Natural killer cell treated with Interleukin-12 subunit alpha and Interleukin-12 subunit beta and Interleukin-15 and Interleukin-18, amount 100 ng/mL, for 72 hours (primary cell): ENCODE measurements around the gene CRACR2A. TPM values are rescaled to one million over a fixed set of nuclear protein-coding genes. Genes with fewer than 3 reads are reported as not detected.

ENCODE experiments used
- ATAC-seq, 2 donors: fragments of 150-1000 bp; cut with Tn5 transposase in 1 of 2; sonication (Bioruptor Pico), chemical (Tn5 transposase) in 1 of 2; 2 replicates each; pipeline ENCODE4 v1.10.0; 2021
- DNase-seq: peaks from one replicate; pipeline ENCODE4 v3.0.0; 2022; ENCODE audit warnings: low spot score
- H3K27ac Mint-ChIP-seq, 2 donors: 1 replicate in 1 of 2; 2 replicates in 1 of 2; pipeline ENCODE4 v1.8.0; 2022; ENCODE audit warnings: mixed read lengths in 2 of 2, mild to moderate bottlenecking in 1 of 2, moderate library complexity in 1 of 2
- H3K27me3 Mint-ChIP-seq, 2 donors: 1 replicate in 1 of 2; 2 replicates in 1 of 2; pipeline ENCODE4 v1.8.0; 2022; ENCODE audit warnings: mixed read lengths in 2 of 2
- H3K36me3 Mint-ChIP-seq: one replicate; pipeline ENCODE4 v1.8.0; 2022; ENCODE audit warnings: mixed read lengths
- H3K4me1 Mint-ChIP-seq, 2 donors: 1 replicate in 1 of 2; 2 replicates in 1 of 2; pipeline ENCODE4 v1.8.0; 2022; ENCODE audit warnings: low read depth in 2 of 2, mixed read lengths in 2 of 2, mild to moderate bottlenecking in 1 of 2
- H3K4me3 Mint-ChIP-seq: one replicate; pipeline ENCODE4 v1.8.0; 2022; ENCODE audit warnings: mixed read lengths
- H3K9me3 Mint-ChIP-seq: 2 replicates; pipeline ENCODE4 v1.8.0; 2022; ENCODE audit warnings: mixed read lengths
- total RNA-seq, 2 donors: library from RNA; stranded (reverse); gene quantifications; one replicate each; pipeline ENCODE4 v1.2.3, GENCODE V29; 2022

CRACR2A gene
- total RNA-seq, 2 donors from 2014 or later, result 134 to 139 TPM

GRCh38 chr12:3602488-3602887 lies 150.4 kb downstream of the CRACR2A start:
- H3K9me3 Mint-ChIP-seq, result no peaks in the 10 kb centered on the region

DNA sequence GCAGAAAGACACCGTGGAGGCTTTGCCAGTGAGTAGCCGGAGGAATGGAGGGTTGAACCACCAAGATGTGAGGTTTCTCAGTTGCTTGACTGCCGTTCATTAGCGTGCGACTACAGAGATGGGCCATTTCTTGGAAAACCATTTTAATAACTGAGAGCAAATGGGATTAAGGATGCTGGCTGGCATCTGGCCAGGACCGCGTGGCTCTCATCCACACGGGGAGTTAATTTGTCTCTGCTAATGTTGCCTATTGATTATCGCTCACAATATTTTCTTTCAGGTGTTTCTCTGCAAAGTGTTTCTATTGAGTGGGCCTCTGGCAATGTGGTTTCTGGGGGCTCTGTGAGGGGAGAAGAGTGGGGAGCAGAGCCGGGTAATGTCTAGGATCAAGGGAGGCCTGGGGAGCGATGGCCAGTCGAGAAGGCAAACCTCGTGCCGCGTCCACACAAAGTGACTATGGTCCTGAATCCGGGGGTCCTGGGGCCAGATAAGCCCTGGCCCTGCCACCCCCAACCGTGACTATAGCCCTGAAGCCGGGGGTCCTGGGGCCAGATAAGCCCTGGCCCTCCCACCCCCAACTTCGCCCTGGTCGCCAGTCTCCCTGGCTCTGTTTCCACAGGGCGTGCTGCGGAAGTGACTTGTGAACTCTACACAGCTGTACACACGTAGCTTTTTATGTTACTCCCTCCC lies 151.3 kb downstream of the CRACR2A start:
- no peak overlapping the region for H3K27ac Mint-ChIP-seq
- H3K27me3 Mint-ChIP-seq, result peaks cover 0 to 2% of the 10 kb centered on the region in 2 donors
- peaks cover 5 to 17% of the 10 kb centered on the region in 2 donors for H3K4me1 Mint-ChIP-seq
- ATAC-seq (no peak), DNase-seq (peak; percentile 39)
- no peaks in the 10 kb centered on the region for H3K36me3 Mint-ChIP-seq
- H3K4me3 Mint-ChIP-seq, result no peak overlapping the region
- no peaks in the 10 kb centered on the region for H3K9me3 Mint-ChIP-seq

More at GRCh38 chr12:3602488-3602887, 150.4 kb downstream of the CRACR2A start:
- Mint-ChIP-seq H3K36me3 (no peaks in the 10 kb centered on the region), H3K27me3 (peaks cover 0 to 2% of the 10 kb centered on the region in 2 donors), H3K4me3 (no peak overlapping the region), H3K4me1 (peaks cover 5 to 17% of the 10 kb centered on the region in 2 donors), H3K27ac (no peak overlapping the region)
- ATAC-seq (no peak), DNase-seq (peak; percentile 18)

DNA sequence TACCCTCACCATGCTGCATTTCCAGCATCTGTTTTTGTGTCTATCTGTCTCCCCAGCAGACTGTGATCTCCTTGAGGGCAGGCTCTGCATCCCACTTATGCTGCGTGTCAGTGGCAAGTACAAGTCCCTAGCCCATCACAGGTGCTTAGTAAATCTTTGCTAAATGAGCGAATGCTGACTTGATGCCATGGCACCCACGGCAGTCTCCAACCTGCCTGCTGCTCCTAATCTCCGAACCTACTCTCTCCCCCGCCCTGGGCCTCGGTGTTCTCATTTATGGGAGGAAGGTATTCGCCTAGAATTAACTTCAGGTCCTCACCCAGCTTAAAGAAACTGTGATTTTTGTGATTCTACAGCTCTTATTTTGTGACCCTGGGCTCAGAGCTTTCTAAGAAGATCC lies 152.0 kb downstream of the CRACR2A start:
- ATAC-seq (no peak), DNase-seq (peak; percentile 32)
- Mint-ChIP-seq H3K36me3 (no peaks in the 10 kb centered on the region), H3K4me1 (peaks cover 2 to 15% of the 10 kb centered on the region in 2 donors), H3K4me3 (no peak overlapping the region), H3K27me3 (peaks cover 0 to 2% of the 10 kb centered on the region in 2 donors), H3K27ac (no peak overlapping the region), H3K9me3 (no peaks in the 10 kb centered on the region)

DNA sequence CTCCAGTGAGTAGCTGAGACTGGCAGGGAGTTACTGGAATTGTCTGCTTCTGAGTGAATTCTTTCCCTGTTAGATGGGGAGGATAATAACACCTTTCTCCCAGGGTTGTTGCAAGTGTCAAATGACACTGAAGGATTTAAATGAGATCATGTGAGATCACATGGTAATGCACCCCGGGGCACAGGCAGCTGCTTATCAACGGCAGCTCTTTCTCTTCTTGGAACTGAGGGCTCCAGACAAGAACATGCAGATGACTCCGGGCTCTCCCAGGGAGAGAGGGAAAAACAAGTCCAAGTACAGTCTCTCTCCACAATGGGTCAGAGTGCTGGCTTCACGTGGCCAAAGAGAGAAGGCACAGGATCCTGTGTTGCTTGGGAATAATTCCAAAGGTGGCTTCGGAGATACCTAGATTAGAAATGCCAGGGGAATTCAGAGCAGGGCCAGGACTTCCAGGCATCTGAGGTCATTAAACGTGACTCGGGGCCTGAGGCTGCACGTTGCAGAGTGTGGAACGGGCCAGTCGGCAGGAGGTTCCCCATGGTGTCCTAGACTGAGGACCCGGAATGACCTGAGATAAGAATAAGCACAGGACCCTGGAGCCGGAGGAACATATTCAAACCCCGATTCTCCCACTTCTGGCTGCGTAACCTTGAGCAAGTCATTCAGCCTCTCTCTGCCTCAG lies 152.7 kb downstream of the CRACR2A start:
- Mint-ChIP-seq H3K4me3 (no peak overlapping the region), H3K27me3 (peaks cover 0 to 2% of the 10 kb centered on the region in 2 donors), H3K9me3 (no peaks in the 10 kb centered on the region), H3K27ac (no peak overlapping the region), H3K4me1 (peaks cover 0 to 9% of the 10 kb centered on the region in 2 donors), H3K36me3 (no peaks in the 10 kb centered on the region)
- ATAC-seq (no peak), DNase-seq (peak; percentile 20)

DNA sequence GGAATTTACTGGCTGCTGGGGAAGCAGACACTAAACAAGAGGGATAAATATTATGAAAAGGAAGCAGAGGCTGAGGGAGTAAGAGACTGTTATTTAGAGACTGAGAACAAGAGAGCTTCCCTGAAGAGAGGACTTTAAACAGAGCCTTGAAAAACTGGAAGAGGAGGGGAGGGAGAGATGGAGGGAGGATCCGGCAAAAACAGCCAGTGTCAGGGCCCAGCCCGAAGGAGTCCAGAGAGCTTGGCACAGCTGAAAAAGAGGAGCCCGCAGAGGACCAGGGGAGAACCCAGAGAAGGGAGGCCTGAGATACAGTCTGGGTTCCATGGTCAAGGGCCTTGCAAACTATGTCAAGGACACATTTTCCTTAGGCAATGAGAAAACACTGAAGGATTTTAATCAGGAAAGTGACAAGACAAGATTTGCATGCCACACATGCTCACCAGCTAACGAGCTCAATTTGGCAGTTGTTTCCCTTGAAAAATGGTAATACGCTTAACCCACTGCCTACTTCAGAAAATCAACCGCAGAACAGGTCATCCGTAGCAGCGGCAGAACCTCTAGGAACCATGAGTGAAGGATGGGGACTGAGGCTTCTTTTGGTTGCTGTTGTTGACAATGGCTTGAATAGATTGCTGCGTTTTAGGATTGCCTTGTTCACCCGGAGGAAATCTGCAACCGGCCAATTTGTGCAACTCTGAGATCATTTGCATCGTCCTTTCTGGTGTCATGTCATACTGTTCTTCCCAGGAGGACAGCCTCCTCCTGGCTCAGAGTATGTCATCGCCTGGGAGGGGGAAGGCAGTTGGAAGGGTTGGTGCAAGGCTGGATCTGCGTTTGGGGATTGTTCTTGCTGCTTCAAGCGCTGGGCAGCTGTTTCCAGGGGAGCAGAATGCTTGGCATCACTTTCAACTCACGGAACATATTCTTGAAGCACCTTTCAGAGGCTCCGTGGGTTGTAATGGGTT lies 153.7 kb downstream of the CRACR2A start:
- Mint-ChIP-seq H3K4me3 (no peak overlapping the region), H3K27me3 (peaks cover 0 to 3% of the 10 kb centered on the region in 2 donors), H3K27ac (no peak overlapping the region), H3K36me3 (no peaks in the 10 kb centered on the region), H3K9me3 (no peaks in the 10 kb centered on the region), H3K4me1 (no peaks in the 10 kb centered on the region)
- peak; percentile 1 for DNase-seq
- ATAC-seq, result no peak

- Mint-ChIP-seq H3K36me3 (no peaks in the 10 kb centered on the region), H3K27me3 (peaks cover 0 to 8% of the 10 kb centered on the region in 2 donors), H3K9me3 (no peaks in the 10 kb centered on the region), H3K27ac (no peak overlapping the region), H3K4me3 (no peak overlapping the region), H3K4me1 (no peaks in the 10 kb centered on the region)
- ATAC-seq (no peak), DNase-seq (peak; percentile 53)
Measured at GRCh38 chr12:3597526-3598210, 155.2 kb downstream of the CRACR2A start.

GRCh38 chr12:3596703-3597415 lies 156.1 kb downstream of the CRACR2A start:
- Mint-ChIP-seq H3K9me3 (no peaks in the 10 kb centered on the region), H3K4me3 (no peak overlapping the region), H3K4me1 (no peaks in the 10 kb centered on the region), H3K27me3 (peaks cover 0 to 8% of the 10 kb centered on the region in 2 donors), H3K27ac (no peak overlapping the region), H3K36me3 (no peaks in the 10 kb centered on the region)
- no peak for ATAC-seq
- DNase-seq, result peak; percentile 12

- Mint-ChIP-seq H3K36me3 (no peaks in the 10 kb centered on the region), H3K27ac (no peak overlapping the region), H3K27me3 (peaks cover 3 to 9% of the 10 kb centered on the region in 2 donors), H3K4me3 (no peak overlapping the region), H3K4me1 (no peaks in the 10 kb centered on the region), H3K9me3 (no peaks in the 10 kb centered on the region)
- ATAC-seq, result no peak
- peak; percentile 5 for DNase-seq
Measured at GRCh38 chr12:3595721-3596120, 157.2 kb downstream of the CRACR2A start.

- no peak overlapping the region for H3K4me3 Mint-ChIP-seq
- no peaks in the 10 kb centered on the region for H3K9me3 Mint-ChIP-seq
- peaks cover 7 to 11% of the 10 kb centered on the region in 2 donors for H3K27me3 Mint-ChIP-seq
- no peak overlapping the region for H3K27ac Mint-ChIP-seq
- no peak for ATAC-seq
- no peaks in the 10 kb centered on the region for H3K36me3 Mint-ChIP-seq
- DNase-seq, result peak; percentile 29
- H3K4me1 Mint-ChIP-seq, result no peaks in the 10 kb centered on the region
Measured at GRCh38 chr12:3594966-3595365, 157.9 kb downstream of the CRACR2A start.

DNA sequence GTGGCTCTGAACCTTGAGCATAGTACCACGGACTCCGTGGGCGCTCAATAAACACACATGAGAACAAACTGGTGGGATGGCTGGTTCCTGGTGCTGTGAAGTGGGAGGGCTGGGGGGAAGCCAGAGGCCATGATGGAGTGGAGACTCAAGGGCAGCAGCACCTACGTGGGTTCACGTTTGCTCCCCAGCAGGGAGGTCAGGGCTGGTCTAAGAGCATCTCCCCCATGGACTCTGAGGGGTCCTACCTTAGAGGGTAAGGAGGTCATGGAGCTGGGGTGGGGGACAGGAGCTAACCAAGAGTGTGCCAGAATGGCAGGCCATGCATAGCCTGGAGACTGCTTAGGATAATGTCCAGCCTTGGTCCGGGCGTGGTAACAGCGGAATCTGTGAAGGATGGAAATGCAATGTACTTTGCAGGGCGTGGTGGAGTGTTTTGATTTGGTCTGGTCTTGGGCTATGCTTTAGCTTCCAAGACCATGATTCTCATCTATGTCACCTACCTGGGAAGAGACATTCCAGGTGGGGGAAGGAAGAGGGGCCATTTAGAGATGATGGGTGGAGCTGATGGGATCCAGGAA lies 158.9 kb downstream of the CRACR2A start:
- ATAC-seq (peak in 1 of 2 donors; percentile 48), DNase-seq (no peak)
- H3K4me1 Mint-ChIP-seq, result no peaks in the 10 kb centered on the region
- H3K27ac Mint-ChIP-seq, result peak overlapping the region in 1 of 2 donors; percentile 40
- H3K4me3 Mint-ChIP-seq, result no peak overlapping the region
- peaks cover 7 to 11% of the 10 kb centered on the region in 2 donors for H3K27me3 Mint-ChIP-seq
- no peaks in the 10 kb centered on the region for H3K36me3 Mint-ChIP-seq
- no peaks in the 10 kb centered on the region for H3K9me3 Mint-ChIP-seq

DNA sequence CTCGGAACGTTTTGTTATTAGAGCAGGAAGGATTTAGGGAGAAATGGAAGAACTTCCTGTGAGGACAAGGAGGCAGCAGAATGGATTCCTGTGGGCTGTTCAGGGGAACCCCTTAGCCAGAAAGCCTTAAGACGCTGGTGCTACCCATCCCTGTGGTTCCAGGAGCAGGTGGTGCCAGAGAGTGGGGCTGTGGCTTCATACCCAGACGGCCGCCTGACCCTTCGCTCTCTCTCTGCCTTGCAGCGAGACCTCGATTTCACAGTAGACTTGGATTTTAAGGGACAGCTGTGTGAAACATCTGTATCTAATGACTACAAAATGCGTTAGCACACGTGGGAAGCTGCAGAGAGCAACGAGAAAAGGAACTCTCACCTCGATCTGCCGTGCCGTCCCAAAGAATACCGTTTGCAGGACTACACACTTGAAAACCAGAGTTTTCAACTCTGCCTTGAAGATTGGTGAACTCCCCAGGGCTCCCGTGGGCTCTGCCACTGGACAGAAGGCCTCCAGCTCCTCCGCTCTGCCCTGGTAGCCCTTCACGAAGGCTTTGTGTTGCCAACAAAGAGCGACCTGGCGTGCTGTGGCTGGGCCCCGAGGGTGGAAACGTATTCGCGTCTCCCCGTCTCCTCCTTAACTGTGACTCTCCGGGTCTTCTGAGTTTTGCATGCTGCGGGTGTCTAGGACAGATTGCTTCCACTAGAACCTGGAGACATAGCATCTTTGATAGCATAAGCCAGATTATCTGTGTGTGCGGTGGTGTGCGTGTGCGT lies 159.9 kb downstream of the CRACR2A start:
- H3K4me1 Mint-ChIP-seq, result no peaks in the 10 kb centered on the region
- no peak for DNase-seq
- H3K27me3 Mint-ChIP-seq, result peaks cover 13 to 14% of the 10 kb centered on the region in 2 donors
- H3K36me3 Mint-ChIP-seq, result no peaks in the 10 kb centered on the region
- no peaks in the 10 kb centered on the region for H3K9me3 Mint-ChIP-seq
- no peak for ATAC-seq
- no peak overlapping the region for H3K27ac Mint-ChIP-seq
- H3K4me3 Mint-ChIP-seq, result no peak overlapping the region

GRCh38 chr12:3589745-3590144 lies 163.2 kb downstream of the CRACR2A start:
- Mint-ChIP-seq H3K4me3 (no peak overlapping the region), H3K36me3 (no peaks in the 10 kb centered on the region), H3K4me1 (no peaks in the 10 kb centered on the region), H3K9me3 (no peaks in the 10 kb centered on the region), H3K27me3 (peaks cover 19 to 22% of the 10 kb centered on the region in 2 donors), H3K27ac (no peak overlapping the region)
- ATAC-seq (no peak), DNase-seq (no peak)
